Mesendoderm (in vitro differentiated cells): ENCODE data around the gene AOPEP.

Source experiments
- DNase-seq: peaks from one replicate; pipeline ENCODE4 v3.0.0; 2013
- H2AK5ac ChIP-seq: 2 replicates; pipeline ENCODE4 v1.6.1; 2013; ENCODE audit warnings: low read length, inconsistent platforms
- H2BK120ac ChIP-seq: 2 replicates; pipeline ENCODE4 v1.6.1; 2013; ENCODE audit warnings: low read depth, mild to moderate bottlenecking, low read length, moderate library complexity, mixed read lengths
- H2BK15ac ChIP-seq: replicated peaks from 2 replicates; pipeline ENCODE4 v1.6.1; 2013; ENCODE audit warnings: low read depth, mild to moderate bottlenecking, moderate library complexity
- H2BK5ac ChIP-seq: 2 replicates; pipeline ENCODE4 v1.6.1; 2013; ENCODE audit warnings: low read length, inconsistent platforms
- H3K18ac ChIP-seq: 2 replicates; pipeline ENCODE4 v1.6.1; 2013; ENCODE audit warnings: mild to moderate bottlenecking, low read length, mixed read lengths
- H3K23ac ChIP-seq: one replicate; pipeline ENCODE4 v1.6.1; 2013; ENCODE audit warnings: low read length
- H3K27ac ChIP-seq: 2 replicates; pipeline ENCODE4 v1.5.1; 2013; ENCODE audit warnings: low read depth, mild to moderate bottlenecking, inconsistent platforms, low read length, moderate library complexity
- H3K27me3 ChIP-seq: 2 replicates; pipeline ENCODE4 v1.6.1; 2013; ENCODE audit warnings: low read length, control low read depth, mild to moderate bottlenecking, inconsistent platforms; ENCODE audit not compliant: insufficient read depth, poor library complexity
- H3K36me3 ChIP-seq: 2 replicates; pipeline ENCODE4 v1.6.1; 2013; ENCODE audit warnings: low read length, inconsistent platforms; ENCODE audit not compliant: control insufficient read depth, insufficient read depth
- H3K4ac ChIP-seq: one replicate; pipeline ENCODE4 v1.6.1; 2013; ENCODE audit warnings: low read depth, mild to moderate bottlenecking, low read length, moderate library complexity
- H3K4me1 ChIP-seq: 2 replicates; pipeline ENCODE4 v1.6.1; 2013; ENCODE audit warnings: low read depth, low read length, inconsistent platforms; ENCODE audit not compliant: control insufficient read depth
- H3K4me2 ChIP-seq: 2 replicates; pipeline ENCODE4 v1.6.1; 2013; ENCODE audit warnings: low read length
- H3K4me3 ChIP-seq: 2 replicates; pipeline ENCODE4 v1.5.1; 2013; ENCODE audit warnings: mild to moderate bottlenecking, low read length
- H3K56ac ChIP-seq: one replicate; pipeline ENCODE4 v1.6.1; 2013; ENCODE audit warnings: low read length
- H3K79me1 ChIP-seq: 2 replicates; pipeline ENCODE4 v1.6.1; 2013; ENCODE audit warnings: low read length, inconsistent platforms
- H3K79me2 ChIP-seq: 2 replicates; pipeline ENCODE4 v1.6.1; 2013; ENCODE audit warnings: mild to moderate bottlenecking, low read length; ENCODE audit not compliant: control insufficient read depth, insufficient read depth
- H3K9ac ChIP-seq: 2 replicates; pipeline ENCODE4 v1.6.1; 2013; ENCODE audit warnings: low read length, inconsistent platforms
- H4K5ac ChIP-seq: one replicate; pipeline ENCODE4 v1.6.1; 2013; ENCODE audit warnings: low read length
- H4K8ac ChIP-seq: one replicate; pipeline ENCODE4 v1.6.1; 2013; ENCODE audit warnings: low read depth, mild to moderate bottlenecking, control low read depth, low read length, moderate library complexity
- WGBS: extraction: QIAGEN DNeasy Blood & Tissue Kit; methylation state at CpG from one replicate; pipeline ENCODE4 v1.1.7; 2013; ENCODE audit warnings: low lambda C conversion rate, missing lambda C conversion rate; ENCODE audit not compliant: insufficient coverage; ENCODE audit errors: extremely low coverage; 5-methylcytosine and 5-hydroxymethylcytosine counted together

The AOPEP gene

GRCh38 chr9:95047452-95048224 is 321.1 kb downstream of the AOPEP start:
- no peaks in the 10 kb centered on the region for H3K27me3 ChIP-seq
- H3K36me3 ChIP-seq: no peaks in the 10 kb centered on the region
- H3K79me1 ChIP-seq: no peaks in the 10 kb centered on the region
- no peak overlapping the region for H2AK5ac ChIP-seq
- H2BK120ac ChIP-seq: no peak overlapping the region
- no peak overlapping the region for H4K8ac ChIP-seq
- WGBS: no CpG with 5 or more reads among the region's 3 CpGs
- no peak overlapping the region for H3K4me2 ChIP-seq
- no peak overlapping the region for H3K9ac ChIP-seq
- peak; percentile 69 for DNase-seq
- H3K18ac ChIP-seq: no peak overlapping the region
- H3K4me3 ChIP-seq: no peak overlapping the region
- H4K5ac ChIP-seq: no peak overlapping the region
- H3K27ac ChIP-seq: peak overlapping the region; percentile 29
- H3K79me2 ChIP-seq: peaks cover 7% of the 10 kb centered on the region
- H2BK15ac ChIP-seq: no peak overlapping the region
- H2BK5ac ChIP-seq: no peak overlapping the region
- H3K56ac ChIP-seq: no peak overlapping the region
- no peak overlapping the region for H3K4ac ChIP-seq
- H3K4me1 ChIP-seq: peaks cover 11% of the 10 kb centered on the region
- H3K23ac ChIP-seq: no peak overlapping the region

GRCh38 chr9:95048225-95049087 is 322.0 kb downstream of the AOPEP start:
- H3K56ac ChIP-seq: peak overlapping the region; percentile 92
- no peak overlapping the region for H2BK120ac ChIP-seq
- no peak overlapping the region for H2AK5ac ChIP-seq
- no peak overlapping the region for H2BK15ac ChIP-seq
- no peaks in the 10 kb centered on the region for H3K36me3 ChIP-seq
- H4K5ac ChIP-seq: no peak overlapping the region
- peak; percentile 88 for DNase-seq
- H2BK5ac ChIP-seq: peak overlapping the region; percentile 82
- peak overlapping the region; percentile 25 for H3K4me2 ChIP-seq
- H3K4me3 ChIP-seq: peak overlapping the region; percentile 56
- no CpG with 5 or more reads among the region's 58 CpGs for WGBS
- H3K4ac ChIP-seq: peak overlapping the region; percentile 62
- H3K79me1 ChIP-seq: no peaks in the 10 kb centered on the region
- H3K27ac ChIP-seq: peak overlapping the region; percentile 79
- peak overlapping the region; percentile 36 for H3K18ac ChIP-seq
- H4K8ac ChIP-seq: no peak overlapping the region
- H3K23ac ChIP-seq: no peak overlapping the region
- H3K4me1 ChIP-seq: peaks cover 11% of the 10 kb centered on the region
- H3K27me3 ChIP-seq: no peaks in the 10 kb centered on the region
- H3K9ac ChIP-seq: peak overlapping the region; percentile 86
- H3K79me2 ChIP-seq: peaks cover 9% of the 10 kb centered on the region

- DNase-seq: no peak
- no CpG with 5 or more reads among the region's 6 CpGs for WGBS
- Histone ChIP-seq H3K4me2 (peak overlapping the region; percentile 28), H2BK120ac (no peak overlapping the region), H3K27ac (peak overlapping the region; percentile 20), H3K23ac (no peak overlapping the region), H2BK5ac (no peak overlapping the region), H3K79me2 (peaks cover 9% of the 10 kb centered on the region), H3K36me3 (no peaks in the 10 kb centered on the region), H4K5ac (no peak overlapping the region), H3K27me3 (no peaks in the 10 kb centered on the region), H3K9ac (peak overlapping the region; percentile 65), H3K4ac (no peak overlapping the region), H3K56ac (peak overlapping the region; percentile 25), H3K18ac (no peak overlapping the region), H3K79me1 (no peaks in the 10 kb centered on the region), H4K8ac (no peak overlapping the region), H3K4me3 (peak overlapping the region; percentile 7), H2AK5ac (no peak overlapping the region), H3K4me1 (peaks cover 5% of the 10 kb centered on the region), H2BK15ac (peak overlapping the region; percentile 36)
These were observed 323.3 kb downstream of the AOPEP start for GRCh38 chr9:95049761-95050160.

DNA sequence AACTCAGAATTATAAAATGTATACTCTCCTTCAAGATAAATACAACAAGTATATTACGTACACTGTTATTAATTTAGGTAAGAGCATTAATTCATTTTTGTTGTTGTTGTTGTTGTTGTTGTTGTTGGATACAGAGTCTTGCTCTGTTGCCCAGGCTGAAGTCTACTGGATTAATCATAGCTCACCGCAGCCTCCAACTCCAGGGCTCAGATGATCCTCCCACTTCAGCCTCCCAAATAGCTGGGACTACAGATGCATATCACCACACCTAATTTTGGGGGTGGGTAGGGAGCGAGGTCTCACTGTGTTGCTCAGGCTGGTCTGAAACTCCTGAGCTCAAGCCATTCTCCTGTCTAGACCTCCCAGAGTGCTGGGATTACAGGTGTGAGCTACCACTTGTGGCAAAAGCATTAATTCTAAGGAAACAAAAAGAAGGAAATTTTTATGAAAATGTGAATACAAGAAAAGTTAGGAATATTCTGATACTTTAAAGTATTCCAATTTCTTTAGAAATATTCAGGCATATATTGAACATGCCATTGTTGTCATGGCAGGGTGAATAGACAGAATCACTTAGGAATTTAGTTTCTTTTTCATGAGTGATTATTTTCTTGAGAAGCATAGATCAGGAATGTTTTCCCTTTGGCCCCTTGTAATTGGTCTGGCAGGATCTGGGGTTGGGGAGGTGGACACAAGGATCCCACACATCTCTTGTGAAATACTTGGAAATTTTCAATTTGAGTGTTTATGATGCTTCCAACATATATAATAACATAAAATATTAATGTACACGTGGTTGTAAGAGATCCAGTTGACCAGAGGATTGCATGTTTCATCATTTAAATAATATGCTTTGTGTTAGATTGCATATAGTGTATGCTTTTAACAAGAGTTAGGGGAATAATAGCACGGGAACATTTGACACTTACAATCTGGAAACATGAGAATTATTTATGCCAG is 327.4 kb downstream of the AOPEP start:
- H3K9ac ChIP-seq: no peak overlapping the region
- no peak overlapping the region for H3K56ac ChIP-seq
- H2BK15ac ChIP-seq: no peak overlapping the region
- H3K18ac ChIP-seq: peak overlapping the region; percentile 28
- H4K5ac ChIP-seq: no peak overlapping the region
- H3K4me2 ChIP-seq: no peak overlapping the region
- H3K4me1 ChIP-seq: peaks cover 17% of the 10 kb centered on the region
- peaks cover 2% of the 10 kb centered on the region for H3K79me1 ChIP-seq
- H2AK5ac ChIP-seq: no peak overlapping the region
- no peak overlapping the region for H4K8ac ChIP-seq
- no peak overlapping the region for H3K27ac ChIP-seq
- H2BK120ac ChIP-seq: no peak overlapping the region
- H3K27me3 ChIP-seq: no peaks in the 10 kb centered on the region
- peak; percentile 91 for DNase-seq
- no peak overlapping the region for H3K4ac ChIP-seq
- H3K23ac ChIP-seq: no peak overlapping the region
- WGBS: no CpG with 5 or more reads among the region's 5 CpGs
- no peak overlapping the region for H2BK5ac ChIP-seq
- H3K4me3 ChIP-seq: no peak overlapping the region
- peaks cover 22% of the 10 kb centered on the region for H3K79me2 ChIP-seq
- no peaks in the 10 kb centered on the region for H3K36me3 ChIP-seq

DNA sequence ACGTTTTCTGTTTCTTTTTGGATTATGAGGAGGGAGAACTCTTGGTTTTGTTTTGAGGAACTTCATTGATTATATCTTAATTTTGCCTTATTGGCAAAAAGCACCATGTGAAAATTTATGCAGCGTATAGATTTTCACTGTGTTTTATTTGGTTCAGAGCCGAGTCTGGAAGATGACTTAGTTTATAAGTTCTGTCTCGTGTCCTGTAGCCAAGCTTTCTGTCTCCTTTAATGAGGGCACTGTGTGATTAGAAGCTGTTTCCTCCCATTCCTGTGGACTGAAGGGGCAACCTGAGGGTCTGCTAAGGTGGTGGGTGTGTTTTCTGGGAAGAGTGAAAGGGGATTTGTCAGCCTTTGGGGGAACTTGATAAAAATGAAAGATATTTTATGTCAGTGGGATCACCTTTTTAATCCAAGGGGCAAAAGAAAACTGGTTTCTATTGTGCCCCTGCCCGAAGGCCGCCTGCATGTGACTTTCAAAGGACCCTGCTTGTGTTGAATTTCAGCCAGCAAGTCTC is 328.9 kb downstream of the AOPEP start:
- Histone ChIP-seq H2BK15ac (no peak overlapping the region), H3K18ac (peak overlapping the region; percentile 83), H3K23ac (no peak overlapping the region), H3K27ac (peak overlapping the region; percentile 35), H2BK120ac (peak overlapping the region; percentile 97), H3K4ac (peak overlapping the region; percentile 48), H3K79me1 (peaks cover 2% of the 10 kb centered on the region), H3K9ac (no peak overlapping the region), H3K4me3 (no peak overlapping the region), H3K4me1 (peaks cover 17% of the 10 kb centered on the region), H4K8ac (no peak overlapping the region), H3K27me3 (no peaks in the 10 kb centered on the region), H3K56ac (peak overlapping the region; percentile 82), H4K5ac (no peak overlapping the region), H3K4me2 (no peak overlapping the region), H2AK5ac (no peak overlapping the region), H3K36me3 (no peaks in the 10 kb centered on the region), H3K79me2 (peaks cover 16% of the 10 kb centered on the region), H2BK5ac (no peak overlapping the region)
- DNase-seq: no peak
- no CpG with 5 or more reads among the region's 6 CpGs for WGBS
